OCI-LY1 (cell line): ENCODE data around the gene PRDX4.

Source experiments
- H2AFZ ChIP-seq: fragments of 200-600 bp; sonication (generic), shearing (Covaris generic); 2 replicates; pipeline ENCODE4 v1.6.0; 2014; ENCODE audit warnings: antibody characterized with exemption, mild to moderate bottlenecking, low read length
- H3F3A ChIP-seq: fragments of 200-600 bp; sonication (generic), shearing (Covaris generic); 2 replicates; pipeline ENCODE4 v1.6.0; 2014; ENCODE audit warnings: mild to moderate bottlenecking, antibody characterized with exemption, low read length, moderate library complexity; ENCODE audit not compliant: insufficient read depth
- H3K27ac ChIP-seq: fragments of 200-600 bp; sonication (generic); 2 replicates; pipeline ENCODE4 v1.5.1; 2014; ENCODE audit warnings: low read length, mixed run types, mild to moderate bottlenecking, low read depth; ENCODE audit not compliant: poor library complexity, severe bottlenecking
- H3K27me3 ChIP-seq: fragments of 200-600 bp; sonication (generic); 2 replicates; pipeline ENCODE4 v1.6.0; 2014; ENCODE audit warnings: antibody characterized with exemption, mild to moderate bottlenecking, low read length, moderate library complexity; ENCODE audit not compliant: insufficient read depth
- H3K36me3 ChIP-seq: fragments of 200-600 bp; sonication (generic); 2 replicates; pipeline ENCODE4 v1.6.1; 2014; ENCODE audit warnings: mild to moderate bottlenecking, antibody characterized with exemption, low read length, moderate library complexity, mixed read lengths; ENCODE audit not compliant: insufficient read depth
- H3K4me1 ChIP-seq: fragments of 200-600 bp; sonication (generic); 2 replicates; pipeline ENCODE4 v1.5.1; 2014; ENCODE audit warnings: mild to moderate bottlenecking, low read length, moderate library complexity; ENCODE audit not compliant: insufficient read depth, severe bottlenecking
- H3K4me2 ChIP-seq: fragments of 200-600 bp; sonication (generic), shearing (Covaris generic); 2 replicates; pipeline ENCODE4 v1.6.1; 2014; ENCODE audit warnings: low read length
- H3K4me3 ChIP-seq: fragments of 200-600 bp; sonication (generic); 2 replicates; pipeline ENCODE4 v1.5.1; 2014; ENCODE audit warnings: low read length, low read depth, mild to moderate bottlenecking, mixed read lengths; ENCODE audit not compliant: poor library complexity, severe bottlenecking
- H3K79me2 ChIP-seq: fragments of 200-600 bp; shearing (Covaris generic); 2 replicates; pipeline ENCODE4 v1.6.1; 2016; ENCODE audit warnings: mixed run types, low read length, mixed read lengths; ENCODE audit not compliant: insufficient read depth
- H3K9ac ChIP-seq: fragments of 200-600 bp; sonication (generic), shearing (Covaris generic); 2 replicates; pipeline ENCODE4 v1.6.1; 2014; ENCODE audit warnings: mild to moderate bottlenecking, low read length, mixed read lengths
- H3K9me2 ChIP-seq: fragments of 200-600 bp; sonication (generic), shearing (Covaris generic); 2 replicates; pipeline ENCODE4 v1.6.1; 2014; ENCODE audit warnings: low read depth, mild to moderate bottlenecking, low read length, mixed read lengths
- H3K9me3 ChIP-seq: fragments of 200-600 bp; shearing (Covaris generic); 2 replicates; pipeline ENCODE4 v1.6.1; 2014; ENCODE audit warnings: low read length, mixed read lengths
- H4K20me1 ChIP-seq: fragments of 200-600 bp; sonication (generic), shearing (Covaris generic); 2 replicates; pipeline ENCODE4 v1.6.0; 2016; ENCODE audit warnings: mild to moderate bottlenecking, low read length; ENCODE audit not compliant: insufficient read depth
- EZH2 ChIP-seq: fragments of 200-600 bp; sonication (generic), shearing (Covaris generic); IDR thresholded peaks from 2 replicates; pipeline ENCODE4 v1.8.0; 2017; ENCODE audit warnings: borderline replicate concordance, mixed run types, mild to moderate bottlenecking, antibody characterized with exemption, low read length, moderate library complexity, mixed read lengths
- TF ChIP-seq, protein P1 (sequence below): fragments of 200-600 bp; sonication (generic), shearing (Covaris generic); IDR thresholded peaks from 2 replicates; pipeline ENCODE4 v1.5.1; 2017; ENCODE audit warnings: mild to moderate bottlenecking, antibody characterized with exemption, low read length, moderate library complexity, mixed read lengths

The PRDX4 gene

DNA sequence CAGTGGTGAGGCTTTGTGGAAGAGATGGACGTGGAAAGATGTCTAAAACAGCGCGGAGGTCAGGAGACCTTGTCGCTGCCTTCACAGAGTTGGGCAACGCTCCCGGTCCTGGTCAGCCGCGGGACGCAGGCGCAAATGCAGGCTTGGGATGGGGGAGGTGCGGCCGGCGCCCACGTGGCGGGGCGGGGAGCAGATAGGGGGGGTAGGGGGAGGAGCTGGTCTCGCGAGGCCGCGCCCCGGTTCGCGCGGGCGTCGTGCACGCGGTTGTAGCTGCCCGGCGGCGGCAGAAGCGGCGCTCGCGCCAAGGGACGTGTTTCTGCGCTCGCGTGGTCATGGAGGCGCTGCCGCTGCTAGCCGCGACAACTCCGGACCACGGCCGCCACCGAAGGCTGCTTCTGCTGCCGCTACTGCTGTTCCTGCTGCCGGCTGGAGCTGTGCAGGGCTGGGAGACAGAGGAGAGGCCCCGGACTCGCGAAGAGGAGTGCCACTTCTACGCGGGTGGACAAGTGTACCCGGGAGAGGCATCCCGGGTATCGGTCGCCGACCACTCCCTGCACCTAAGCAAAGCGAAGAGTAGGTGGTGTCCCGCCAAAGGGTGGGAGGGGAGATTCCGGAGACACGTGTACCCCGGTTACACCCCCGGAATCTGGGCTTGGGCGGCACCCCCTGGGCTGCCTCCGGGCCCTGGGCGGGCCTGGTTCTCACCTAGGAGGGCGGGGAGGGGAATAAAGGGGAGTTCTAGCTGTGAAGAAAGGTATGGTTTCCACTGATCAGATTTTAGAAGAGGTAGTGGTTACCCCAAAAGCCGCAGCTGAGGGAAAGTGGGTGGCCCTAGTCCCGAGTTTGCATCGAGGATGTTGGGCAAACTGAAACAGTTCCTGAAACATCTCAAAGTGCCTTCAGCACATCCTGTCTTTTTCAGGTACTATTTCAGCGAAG, at the start of gene PRDX4:
TSS of gene PRDX4 (plus strand) at position 255 of the 939 bp plus-strand sequence. CDS start at position 333, 78 bp downstream.
- Histone ChIP-seq H3K9ac (peak within 1 kb of the TSS; percentile 98), H3K9me3 (no peaks in the 10 kb centered on the region), H3K4me3 (peak within 1 kb of the TSS; percentile 93), H3K4me2 (peak within 1 kb of the TSS; percentile 79), H4K20me1 (no peaks in the 10 kb centered on the region), H3F3A (no peaks in the 10 kb centered on the region), H3K27me3 (no peaks in the 10 kb centered on the region), H3K27ac (peak within 1 kb of the TSS; percentile 69), H3K9me2 (no peaks in the 10 kb centered on the region), H3K36me3 (peaks cover 9% of the 10 kb centered on the region), H2AFZ (peak within 1 kb of the TSS; percentile 90; the same call in 1 of the 2 replicates), H3K4me1 (peaks cover 19% of the 10 kb centered on the region), H3K79me2 (peaks cover 13% of the 10 kb centered on the region)
- no peak for TF ChIP-seq EZH2
- TF ChIP-seq, protein P1, sequence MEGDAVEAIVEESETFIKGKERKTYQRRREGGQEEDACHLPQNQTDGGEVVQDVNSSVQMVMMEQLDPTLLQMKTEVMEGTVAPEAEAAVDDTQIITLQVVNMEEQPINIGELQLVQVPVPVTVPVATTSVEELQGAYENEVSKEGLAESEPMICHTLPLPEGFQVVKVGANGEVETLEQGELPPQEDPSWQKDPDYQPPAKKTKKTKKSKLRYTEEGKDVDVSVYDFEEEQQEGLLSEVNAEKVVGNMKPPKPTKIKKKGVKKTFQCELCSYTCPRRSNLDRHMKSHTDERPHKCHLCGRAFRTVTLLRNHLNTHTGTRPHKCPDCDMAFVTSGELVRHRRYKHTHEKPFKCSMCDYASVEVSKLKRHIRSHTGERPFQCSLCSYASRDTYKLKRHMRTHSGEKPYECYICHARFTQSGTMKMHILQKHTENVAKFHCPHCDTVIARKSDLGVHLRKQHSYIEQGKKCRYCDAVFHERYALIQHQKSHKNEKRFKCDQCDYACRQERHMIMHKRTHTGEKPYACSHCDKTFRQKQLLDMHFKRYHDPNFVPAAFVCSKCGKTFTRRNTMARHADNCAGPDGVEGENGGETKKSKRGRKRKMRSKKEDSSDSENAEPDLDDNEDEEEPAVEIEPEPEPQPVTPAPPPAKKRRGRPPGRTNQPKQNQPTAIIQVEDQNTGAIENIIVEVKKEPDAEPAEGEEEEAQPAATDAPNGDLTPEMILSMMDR = no peak

DNA sequence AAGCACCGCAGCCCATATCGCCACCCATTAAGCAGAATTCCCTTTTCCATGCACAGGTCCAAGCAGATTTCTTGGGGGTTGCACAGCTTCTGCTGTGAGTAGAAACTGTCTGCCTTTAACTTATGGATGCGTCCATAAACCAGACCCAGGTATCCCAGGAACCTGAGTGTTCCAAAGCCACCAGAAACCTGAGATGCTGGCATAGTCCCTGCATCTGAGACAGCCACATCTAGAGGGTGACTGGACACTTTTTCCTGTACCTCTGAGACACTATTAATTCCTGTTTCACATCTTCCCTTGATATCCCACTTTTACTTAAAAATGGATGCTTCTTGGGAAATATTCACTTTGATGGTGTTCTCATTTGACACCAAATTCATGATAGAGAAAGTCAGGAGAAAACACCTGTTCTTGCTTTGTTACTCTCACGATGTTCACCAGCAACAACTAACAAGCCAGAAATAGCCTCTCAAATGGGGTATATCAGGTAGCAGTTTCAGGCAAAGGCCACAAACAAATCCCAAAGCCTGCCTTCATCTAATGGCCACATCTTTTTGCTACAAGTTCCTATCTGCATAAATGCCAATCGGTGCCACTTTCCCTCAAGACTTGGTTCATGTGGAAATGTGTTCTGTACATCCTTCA, 45.5 kb upstream of the PRDX4 start:
- H2AFZ ChIP-seq = no peak overlapping the region
- no peaks in the 10 kb centered on the region for H3F3A ChIP-seq
- no peak overlapping the region for H3K27ac ChIP-seq
- H3K4me1 ChIP-seq = no peaks in the 10 kb centered on the region
- no peaks in the 10 kb centered on the region for H3K9me2 ChIP-seq
- H3K4me2 ChIP-seq = no peak overlapping the region
- no peaks in the 10 kb centered on the region for H3K9me3 ChIP-seq
- no peaks in the 10 kb centered on the region for H3K36me3 ChIP-seq
- no peaks in the 10 kb centered on the region for H3K27me3 ChIP-seq
- no peaks in the 10 kb centered on the region for H4K20me1 ChIP-seq
- no peak overlapping the region for H3K4me3 ChIP-seq
- H3K79me2 ChIP-seq = no peaks in the 10 kb centered on the region
- TF ChIP-seq, protein P1 = no peak
- no peak for TF ChIP-seq EZH2
- no peak overlapping the region for H3K9ac ChIP-seq

DNA sequence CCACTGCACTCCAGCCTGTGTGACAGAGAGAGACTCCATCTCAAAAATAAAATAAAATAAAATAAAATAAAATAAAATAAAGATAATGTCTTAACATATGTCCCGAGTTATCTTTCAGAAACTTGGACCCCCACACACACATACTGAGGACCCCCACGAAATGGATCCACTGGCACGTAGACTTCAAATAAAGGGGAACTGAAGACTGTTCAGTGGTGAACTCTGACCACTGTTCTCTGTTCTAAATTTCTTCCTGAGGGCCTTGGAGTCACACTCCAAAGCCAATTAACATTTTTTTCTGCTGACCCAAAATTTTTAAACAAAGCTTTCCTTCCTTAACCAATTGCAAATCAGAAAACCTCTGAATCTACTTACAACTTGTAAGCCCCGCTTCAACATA, 43.5 kb upstream of the PRDX4 start:
- Histone ChIP-seq H3K9me3 (no peaks in the 10 kb centered on the region), H3K79me2 (no peaks in the 10 kb centered on the region), H3K9me2 (no peaks in the 10 kb centered on the region), H4K20me1 (no peaks in the 10 kb centered on the region), H3K36me3 (no peaks in the 10 kb centered on the region), H3K4me2 (no peak overlapping the region), H3K4me1 (no peaks in the 10 kb centered on the region), H2AFZ (no peak overlapping the region), H3F3A (no peaks in the 10 kb centered on the region), H3K9ac (no peak overlapping the region), H3K27ac (no peak overlapping the region), H3K27me3 (no peaks in the 10 kb centered on the region), H3K4me3 (no peak overlapping the region)
- TF ChIP-seq, protein P1 = no peak
- TF ChIP-seq EZH2 = no peak
